GM18858 (cell line): ENCODE measurements around the gene AFF3.
"Not testable (repeated sequence)": the region's sequence is repeated elsewhere in the genome, so short reads cannot be mapped to it uniquely, and the experiment has no call there.

Experiments used
- ATAC-seq: cut with Tn5 transposase; IDR thresholded peaks from one replicate; pipeline ENCODE4 v1.9.1; 2021; ENCODE audit not compliant: unreplicated experiment

The AFF3 gene

DNA sequence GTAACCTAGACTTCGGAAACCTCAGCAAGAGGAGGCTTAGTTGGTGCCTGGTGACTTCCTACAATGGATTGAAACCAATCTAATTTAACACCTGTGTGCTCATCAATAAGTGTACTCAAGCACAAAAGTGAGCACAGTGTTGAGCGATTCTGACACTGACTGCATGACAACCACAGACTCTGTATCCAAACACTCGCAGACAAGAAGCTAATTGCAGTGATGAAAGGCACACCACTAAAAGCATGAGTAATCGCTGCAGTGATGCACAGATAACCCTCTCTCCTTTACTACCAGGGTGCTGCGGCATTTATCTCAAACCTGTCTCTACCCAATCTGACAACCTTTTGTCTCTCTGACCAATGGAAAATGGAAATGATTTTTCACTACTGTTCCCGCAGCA, 168.1 kb downstream of the AFF3 start:
- ATAC-seq: no peak

DNA sequence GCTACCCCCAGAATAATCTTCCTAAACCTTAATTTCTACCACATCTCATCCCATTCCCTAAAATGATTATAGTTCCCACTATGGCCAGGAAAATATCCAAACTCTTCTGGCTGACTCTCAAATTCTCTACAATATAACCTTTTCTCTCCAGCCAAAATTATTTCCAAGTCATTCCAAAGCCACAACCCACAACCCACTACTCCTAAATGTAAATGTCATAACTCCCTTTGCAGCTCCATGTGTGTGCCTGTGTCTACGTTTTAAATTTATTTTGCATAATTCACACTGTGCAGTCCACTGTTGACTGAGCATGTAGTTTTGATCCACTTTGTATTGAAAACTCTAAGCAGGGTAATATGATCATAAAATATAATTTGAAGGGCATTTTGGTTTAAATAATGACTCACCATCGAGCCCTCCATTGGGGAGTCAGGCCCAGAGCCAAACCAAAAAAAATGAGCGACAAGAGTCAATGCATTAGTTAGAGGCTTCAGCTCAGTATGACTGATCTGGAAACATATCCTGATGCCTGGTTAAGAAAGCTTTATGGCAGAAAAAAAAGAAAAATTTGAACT, 171.0 kb downstream of the AFF3 start:
- ATAC-seq: no peak

DNA sequence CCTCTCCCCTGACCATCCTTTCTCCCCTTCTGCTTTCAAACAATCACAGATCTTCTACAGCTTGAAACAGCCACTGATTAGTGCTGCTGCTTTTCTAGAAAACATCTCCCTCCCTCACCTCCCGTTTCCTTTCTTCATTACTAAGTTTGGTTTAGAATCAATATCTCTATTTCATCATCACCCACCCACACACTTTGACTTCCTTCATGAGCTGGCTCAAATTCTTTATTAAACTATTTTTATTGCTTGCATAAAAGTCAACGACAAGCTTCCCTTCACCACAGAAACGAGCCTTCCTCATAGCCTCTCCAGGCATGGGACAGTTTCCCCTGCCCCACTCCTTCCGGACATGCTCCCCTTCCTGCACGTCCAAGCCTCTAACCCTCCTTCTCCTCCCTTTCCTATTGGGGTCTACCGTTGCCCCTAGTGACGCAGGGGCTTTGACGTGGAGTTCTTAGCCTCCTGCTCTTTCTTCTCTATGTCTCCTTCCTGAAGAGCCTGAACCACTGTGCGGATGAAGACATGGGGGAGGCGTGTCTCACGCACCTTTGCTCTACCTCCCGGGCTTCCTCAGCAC, 172.0 kb downstream of the AFF3 start:
- no peak for ATAC-seq

DNA sequence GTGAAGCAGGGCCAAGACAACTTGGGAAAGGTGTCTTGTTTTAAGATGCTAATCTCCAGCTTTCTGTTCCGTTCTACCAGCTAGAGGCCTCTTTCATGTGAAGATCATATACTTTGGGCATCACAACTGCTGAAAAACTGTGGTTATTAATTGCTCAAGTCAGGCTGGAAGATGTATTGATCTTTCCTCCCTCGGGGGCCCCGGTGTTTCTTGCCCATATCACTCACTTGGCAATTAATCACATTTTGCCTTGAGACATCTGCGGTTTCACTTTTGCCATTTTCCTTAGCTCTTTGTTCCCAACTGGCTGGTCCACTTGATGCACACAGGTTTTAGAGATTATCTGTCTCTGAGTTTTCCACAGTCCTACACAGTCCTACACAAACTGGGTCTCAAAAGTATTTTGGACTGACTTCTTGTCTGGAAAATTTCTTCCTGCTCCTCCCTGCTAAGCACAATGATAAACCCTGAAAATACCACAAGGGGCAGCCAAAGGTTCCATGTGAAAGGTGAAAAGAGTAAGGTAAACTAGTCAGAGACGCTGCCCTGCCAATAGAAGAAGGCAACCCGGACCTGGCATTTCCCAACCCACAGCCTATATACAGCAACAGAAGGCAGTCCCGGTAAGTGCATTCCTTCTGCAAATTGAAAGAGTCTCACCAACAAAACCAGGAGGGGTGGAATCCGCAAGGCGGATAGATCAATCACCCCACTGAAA, 181.0 kb downstream of the AFF3 start:
- no peak for ATAC-seq

DNA sequence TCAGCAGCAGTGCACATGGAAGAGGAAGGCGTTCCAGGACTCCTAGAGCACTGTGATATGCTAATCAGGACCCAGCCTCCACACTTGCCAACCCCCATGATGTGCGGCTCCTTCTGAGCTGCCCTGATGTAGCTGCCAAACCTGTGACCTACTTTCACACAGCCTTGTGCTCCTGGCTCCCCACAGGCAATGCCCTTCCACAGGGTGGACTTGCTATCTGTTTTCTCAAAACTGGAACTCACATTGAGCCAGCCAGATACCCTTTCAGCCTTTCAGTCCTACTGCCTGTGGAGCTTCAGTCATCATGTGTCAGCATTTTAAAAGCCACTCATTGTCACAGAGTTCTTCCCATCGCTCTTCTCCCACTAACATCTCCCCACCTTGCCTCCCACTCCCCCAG, 181.6 kb downstream of the AFF3 start:
- no peak for ATAC-seq

DNA sequence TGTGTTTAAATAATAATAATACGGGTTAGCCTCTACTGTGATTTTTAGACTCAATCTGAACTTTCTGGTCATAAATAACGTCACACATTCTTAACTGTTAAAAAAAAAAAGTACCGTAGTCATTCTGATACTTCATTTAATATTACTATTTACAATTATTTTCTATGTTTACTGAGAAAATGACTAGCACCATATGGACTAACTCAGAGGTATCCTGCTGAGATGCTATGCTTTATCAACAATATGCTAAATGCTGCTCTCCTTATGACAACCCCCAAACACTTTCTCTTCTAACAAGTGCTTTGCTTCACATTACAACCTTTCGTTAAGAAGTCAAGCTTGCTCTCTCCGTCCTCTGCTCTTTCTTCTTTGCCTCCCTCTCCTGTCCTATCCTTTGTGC, 182.1 kb downstream of the AFF3 start:
- ATAC-seq: no peak

DNA sequence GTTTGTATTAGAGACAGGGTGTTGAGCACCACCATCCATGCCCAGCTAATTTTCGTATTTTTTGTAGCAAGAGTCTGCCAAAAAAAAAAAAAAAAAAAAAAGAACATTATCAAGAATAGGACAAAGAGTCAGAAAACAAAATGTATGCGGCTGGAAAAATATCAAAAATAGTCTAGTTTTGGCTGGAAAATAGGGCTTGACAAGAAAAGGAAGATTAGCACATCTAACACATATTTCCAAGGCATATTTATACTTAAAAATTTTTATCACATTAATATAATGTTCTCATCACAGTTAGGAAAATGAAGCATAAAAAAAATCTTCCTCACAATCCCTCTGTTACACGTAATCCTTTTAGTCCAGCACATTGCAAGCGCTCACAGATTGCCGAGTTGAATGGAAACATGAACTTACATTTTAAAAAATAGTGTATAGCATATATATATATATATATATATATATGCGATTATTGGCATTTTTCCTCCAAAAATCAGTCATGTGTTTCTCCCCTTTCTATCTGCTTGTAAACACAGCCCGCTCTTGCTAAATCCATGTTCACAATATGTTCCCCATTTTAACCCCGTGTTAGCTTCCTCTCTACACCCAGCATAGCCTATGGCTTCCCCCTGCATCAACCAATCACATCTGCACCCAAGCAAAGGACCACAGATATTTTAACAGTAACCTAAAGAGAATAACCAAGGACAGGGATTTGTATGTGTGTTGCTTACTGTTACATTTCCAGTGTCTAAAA, 183.0 kb downstream of the AFF3 start:
- ATAC-seq: no peak

DNA sequence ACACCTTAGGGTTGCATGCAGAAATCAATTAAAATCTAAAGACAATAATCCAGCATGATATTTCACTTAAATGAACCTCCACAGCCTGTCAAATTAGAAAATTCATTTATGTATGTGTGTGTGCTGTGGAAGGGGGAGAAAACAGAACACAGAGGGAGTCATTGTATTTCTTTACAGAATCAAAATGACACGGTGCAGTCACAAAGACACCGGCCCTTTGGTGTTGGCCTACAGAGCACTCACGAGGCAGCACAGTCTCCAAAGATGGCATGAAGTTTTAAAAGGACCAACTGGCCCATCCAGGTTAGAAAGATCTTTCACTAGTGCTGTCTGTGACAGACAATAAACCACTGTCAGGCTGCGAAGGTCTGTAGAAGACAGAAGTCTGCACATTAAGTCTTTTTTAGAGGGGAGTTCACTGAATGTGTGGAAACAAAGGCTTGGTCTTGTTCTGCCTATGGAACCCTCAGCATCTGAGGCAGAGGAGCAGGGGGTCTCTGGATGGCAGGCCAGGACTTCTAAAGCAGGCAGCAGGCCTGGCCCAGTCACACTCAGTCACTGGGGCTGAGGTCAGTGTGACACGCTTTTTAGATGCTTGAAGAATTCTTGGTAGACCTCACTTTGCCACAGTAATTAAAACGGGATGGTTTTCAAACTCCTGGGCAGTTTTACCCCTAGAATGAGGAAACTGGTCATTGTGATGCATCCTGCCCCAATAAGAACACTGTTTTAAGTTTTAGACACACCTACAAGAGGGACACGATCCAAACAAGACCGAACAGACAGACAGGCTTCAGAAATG, 184.9 kb downstream of the AFF3 start:
- ATAC-seq: no peak

DNA sequence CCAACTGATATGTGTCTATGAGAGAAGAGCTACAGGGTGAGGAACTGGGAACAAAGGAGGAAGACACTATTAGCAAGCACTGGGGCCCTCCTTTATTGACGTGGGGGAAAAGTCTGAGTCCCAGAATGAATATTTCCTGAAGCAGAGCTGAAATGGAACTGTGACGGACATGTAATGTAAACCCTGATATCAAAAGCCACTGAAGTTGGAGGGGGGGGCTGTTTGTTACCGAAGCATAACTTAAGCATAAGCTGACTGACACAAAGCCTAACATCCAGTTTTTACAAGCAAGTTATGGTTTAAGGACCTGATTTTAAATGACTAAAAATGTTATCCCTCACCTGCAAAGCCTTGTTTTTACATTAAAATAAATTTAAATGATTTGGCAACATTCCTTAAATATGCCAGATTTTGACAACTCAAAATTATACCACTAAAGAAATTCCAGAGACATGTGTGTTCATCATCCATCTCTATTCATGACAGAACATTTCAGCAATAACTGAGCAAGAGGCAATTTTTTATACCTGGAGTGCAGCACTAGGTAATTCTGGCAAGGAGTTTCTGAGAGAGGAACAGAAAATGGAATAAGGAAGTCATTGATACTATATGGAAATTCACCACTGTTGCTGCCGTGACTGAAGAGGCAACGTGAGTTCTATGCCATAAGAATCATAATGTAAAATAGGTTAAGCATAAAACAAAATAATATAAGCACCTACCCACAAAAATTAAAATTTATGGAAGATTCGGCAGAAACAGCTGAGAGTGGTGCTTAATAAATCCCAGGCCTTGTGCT, 186.0 kb downstream of the AFF3 start:
- ATAC-seq: no peak

DNA sequence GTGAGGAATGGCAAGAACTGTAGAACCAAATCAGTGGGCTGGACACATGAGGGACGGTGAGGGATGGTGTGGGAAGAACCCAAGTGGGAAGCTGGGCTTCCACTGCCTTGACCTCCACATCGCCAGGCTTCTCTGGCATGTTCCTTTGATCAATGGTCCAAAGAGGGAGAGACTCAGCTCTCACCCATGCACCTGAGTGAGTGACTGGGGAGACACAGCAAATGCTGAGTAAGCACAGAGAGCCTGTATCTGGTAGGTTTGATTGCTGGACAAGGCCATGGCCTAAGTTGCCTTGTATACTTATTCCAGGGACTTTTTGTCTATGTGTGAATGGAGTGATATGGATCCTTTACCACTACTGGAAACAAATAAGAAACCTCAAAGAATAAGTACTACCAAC, 188.6 kb downstream of the AFF3 start:
- no peak for ATAC-seq

DNA sequence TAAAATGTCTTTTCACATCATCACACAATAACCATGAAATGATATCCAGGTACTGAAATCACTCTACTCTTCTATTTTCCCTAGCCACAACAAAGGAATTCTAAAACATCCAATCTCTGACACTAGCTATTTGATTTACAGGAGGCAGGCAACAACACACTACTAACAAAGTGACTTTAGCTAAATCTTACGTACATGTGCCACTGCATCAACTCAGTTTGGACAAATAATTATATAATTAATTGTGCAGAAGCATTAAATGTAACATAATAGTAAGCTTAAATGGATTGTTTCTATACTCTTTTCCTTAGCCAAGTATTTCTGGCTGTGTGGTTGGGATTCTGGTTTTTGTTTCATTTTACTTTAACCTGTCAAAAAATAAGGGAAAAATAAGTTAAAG, 192.4 kb downstream of the AFF3 start:
- no peak for ATAC-seq

DNA sequence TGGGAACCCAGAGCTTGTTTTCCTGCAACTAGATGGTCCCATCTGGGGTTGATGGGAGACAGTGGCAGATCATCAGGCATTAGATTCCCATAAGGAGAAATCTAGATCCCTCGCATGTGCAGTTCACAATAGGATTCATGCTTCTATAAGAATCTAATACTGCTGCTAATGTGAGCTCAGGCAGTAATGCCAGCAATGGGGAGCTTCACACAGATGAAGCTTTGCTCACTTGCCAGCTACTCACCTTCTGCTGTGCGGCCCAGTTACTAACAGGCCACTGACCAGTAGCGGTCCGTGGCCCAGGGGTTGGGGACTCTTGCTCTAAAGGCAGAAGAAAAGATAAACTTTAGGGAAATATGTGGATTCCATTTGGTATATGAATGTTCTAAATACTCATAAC, 192.9 kb downstream of the AFF3 start:
- ATAC-seq: no peak

DNA sequence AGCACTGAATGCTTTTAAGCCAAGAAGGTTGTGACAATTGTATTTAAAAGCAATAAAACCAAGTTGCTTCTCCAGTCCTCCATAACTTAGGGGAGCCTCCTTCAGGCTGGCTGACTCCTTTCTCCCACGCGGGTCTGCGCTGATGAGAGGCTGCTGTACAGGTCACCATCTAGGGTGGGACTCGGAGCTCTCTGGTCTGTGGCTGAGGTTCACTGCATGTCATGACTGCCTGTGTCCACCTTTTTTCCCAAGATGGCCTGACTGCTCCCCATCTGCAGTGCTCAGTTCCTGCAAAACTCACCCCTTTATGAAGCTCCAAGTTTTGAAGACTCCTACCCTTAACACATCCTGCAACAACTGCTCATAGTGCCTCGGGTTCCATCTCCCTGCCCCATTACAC, 194.4 kb downstream of the AFF3 start:
- no peak for ATAC-seq

DNA sequence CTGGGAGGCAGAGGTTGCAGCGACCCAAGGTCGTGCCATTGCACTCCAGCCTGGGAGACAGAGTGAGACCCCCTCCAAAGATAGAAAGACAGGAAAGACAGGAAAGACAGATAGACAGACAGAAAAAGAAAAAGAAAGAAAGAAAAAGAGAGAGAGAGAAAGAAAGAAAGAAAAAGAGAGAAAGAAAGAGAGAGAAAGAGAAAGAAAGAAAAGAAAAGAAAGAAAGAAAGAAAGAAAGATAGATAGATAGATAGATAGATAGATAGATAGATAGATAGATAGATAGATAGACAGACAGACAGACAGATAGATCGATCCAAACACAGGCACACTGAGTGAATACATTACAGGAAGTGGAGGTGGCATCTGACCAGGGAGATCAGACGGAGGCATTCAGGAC, 195.0 kb downstream of the AFF3 start:
- ATAC-seq: not testable (repeated sequence)

DNA sequence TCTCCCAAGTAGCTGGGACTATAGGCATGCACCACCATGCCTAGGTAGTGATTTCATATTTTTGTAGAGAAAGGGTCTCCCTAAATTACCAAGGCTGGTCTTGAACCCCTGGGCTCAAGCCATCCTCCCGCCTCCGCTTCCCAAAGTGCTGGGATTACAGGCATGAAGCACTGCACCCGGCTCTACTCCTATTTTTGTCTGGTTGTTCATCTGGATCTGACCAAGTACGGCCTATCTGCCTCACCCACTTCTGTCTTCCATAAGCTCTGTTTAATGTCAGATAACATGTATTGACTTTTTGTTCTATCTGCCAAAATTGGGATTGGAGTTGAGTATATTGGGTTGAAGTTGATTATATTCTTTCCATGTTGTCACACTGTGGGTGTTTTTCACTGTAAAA, 198.4 kb downstream of the AFF3 start:
- no peak for ATAC-seq

DNA sequence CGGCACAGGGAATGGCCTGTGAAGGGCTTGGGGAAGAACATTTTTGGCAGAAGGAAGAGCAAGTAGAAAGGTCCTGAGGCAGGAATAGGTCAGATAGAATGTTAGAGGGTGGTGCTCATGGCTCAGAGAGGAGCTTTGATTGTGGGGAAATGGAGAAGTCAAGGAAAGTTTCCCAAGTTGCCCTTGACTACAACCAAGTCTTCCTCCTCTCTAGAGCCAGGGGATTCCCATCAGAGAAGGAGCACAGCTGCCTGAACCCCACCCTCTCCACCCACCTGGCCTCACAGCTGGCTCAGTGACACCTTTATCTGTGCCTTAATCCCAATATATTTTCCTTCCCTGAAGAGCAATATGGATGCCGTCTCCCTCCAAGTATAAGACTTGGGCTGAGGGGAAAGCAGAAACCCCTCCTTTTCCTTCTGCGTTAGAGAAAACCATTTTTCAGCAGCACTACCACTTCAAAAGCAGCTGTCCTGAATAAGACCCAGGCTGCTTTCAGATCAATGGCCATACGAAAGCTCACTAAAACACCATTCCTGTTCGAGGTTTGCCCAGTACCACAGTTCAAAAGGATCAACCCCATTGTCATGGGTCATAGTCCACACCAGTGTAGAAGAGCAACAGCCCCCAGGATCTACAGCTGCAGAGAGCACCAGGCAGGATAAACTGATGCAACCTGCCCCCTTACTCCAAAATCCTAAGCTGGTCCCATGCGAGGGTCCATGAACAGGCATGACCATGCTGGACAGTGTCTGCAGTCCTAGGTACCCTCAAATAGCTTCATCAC, 199.6 kb downstream of the AFF3 start:
- no peak for ATAC-seq

DNA sequence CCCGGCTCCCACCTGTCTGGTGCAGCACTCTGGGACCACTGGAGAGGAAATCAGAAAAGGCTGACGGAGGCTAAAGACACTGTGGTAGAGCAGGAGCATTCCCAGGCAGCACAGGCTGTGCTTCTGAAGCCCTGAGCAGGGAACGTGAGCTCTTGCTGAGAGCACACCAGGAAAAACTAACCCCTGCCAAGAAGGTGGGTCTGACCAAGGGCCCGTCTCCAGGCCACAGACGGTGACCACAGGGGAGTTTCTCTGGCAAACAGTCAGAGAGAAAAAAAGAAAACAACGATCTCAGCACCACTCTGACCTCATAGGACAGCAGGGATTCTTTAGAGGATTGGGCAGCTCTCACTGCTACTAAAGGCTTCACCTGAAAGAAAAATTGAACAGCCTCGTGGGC, 201.4 kb downstream of the AFF3 start:
- no peak for ATAC-seq

DNA sequence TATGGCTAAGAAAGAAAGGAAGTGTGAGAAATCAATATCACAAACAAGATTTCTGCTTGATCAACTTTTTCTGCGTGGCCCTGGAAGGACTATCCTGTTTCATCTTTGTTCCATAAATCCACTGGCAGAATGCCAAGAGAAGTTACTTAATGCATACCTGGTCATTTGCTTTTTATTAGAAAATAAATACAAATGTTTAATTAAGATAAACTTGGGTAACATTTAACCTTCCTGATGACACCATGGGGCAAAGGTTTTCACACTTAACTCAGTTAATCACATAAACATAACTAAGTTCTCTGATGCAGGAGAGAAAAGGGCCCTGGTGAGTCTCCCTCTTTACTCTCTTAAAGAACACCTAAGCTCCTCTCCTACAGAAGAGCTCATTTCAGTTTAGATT, 203.3 kb downstream of the AFF3 start:
- no peak for ATAC-seq

DNA sequence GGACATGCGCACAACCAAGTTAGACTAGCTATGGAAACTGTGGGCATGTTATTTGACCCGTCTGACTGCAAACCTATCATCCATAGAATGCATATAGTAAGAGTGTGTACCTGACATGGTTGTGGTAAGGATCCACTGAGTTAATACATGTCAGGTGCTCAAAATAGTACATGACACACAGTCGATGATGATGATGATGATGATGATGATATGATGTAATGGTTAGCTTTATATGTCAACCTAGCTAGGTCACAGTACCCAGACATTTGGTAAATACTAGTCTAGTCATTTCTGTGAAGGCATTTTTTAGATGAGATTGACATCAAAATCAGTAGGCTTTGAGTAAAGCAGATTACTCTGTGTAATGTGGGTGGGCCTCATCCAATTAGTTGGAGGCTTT, 204.1 kb downstream of the AFF3 start:
- no peak for ATAC-seq

DNA sequence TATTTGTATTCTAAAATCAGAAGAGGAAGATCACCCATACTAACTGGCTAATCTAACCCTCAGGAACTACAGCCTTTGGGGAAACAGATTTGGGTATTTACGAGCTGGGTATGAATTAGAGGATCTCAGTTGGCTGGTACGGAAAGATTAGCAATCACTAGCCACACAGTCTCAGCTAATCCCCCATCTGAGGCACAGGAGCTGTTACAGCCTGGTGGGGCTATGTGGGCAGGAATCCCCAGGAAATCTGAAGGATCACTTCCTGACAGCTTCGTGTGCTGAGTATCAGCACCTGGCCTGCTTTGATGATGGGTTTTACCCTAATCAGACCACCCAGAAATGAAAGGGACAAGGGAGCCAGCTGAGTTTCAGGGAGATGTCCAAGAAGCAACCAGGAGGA, 206.3 kb downstream of the AFF3 start:
- no peak for ATAC-seq
